NCI-H2107 treated with DMSO at 0.1 percent for 48 hours (cell line): ENCODE measurements around the gene PTPRK.
A peak's percentile ranks its signal among the peaks of the same experiment; 100 is the strongest.

Source experiments
- DNase-seq: peaks from one replicate; lab custom pipeline; 2025; ENCODE audit not compliant: unreplicated experiment; lab: John Stamatoyannopoulos, UW

PTPRK gene

DNA sequence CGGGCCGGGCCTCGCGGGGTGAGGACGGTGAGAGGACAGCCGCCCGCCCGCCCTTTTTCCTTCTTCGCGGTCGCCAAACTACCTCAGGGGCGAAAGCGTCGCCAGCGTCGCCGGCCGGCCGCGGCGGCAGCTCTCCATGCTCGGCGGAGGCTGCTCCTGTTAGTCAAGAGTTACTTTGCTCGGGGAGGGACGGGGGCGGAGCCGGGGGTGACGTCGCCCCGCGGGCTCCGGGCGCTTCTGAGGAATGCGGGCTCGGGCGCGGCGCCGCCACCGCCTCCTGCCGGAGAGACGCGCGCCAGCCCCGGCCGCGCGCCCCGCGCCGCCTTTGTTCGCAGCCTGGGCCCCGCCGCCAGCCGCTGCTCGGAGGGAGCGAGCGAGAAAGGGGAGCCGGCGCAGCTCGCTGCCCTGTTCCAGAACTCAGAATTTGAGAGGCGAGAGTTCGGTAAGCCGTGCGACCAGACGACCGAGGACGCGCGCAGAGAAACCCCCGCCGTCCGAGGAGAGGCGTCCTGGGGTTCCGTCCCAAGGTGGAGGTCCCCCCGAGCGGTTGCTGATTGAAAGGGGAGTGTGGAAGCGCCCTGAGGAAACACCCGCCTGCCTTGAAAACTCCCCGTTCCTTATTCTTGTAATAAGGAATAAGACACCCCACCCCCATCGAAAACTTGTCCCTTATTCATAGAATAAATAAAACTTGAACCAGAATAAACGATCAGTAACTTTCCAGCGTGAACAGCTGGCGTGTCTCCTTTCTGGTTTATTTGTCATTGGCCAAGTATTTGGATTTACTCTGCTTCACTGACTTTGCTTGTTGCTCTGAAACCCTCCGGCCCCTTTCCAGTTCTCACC is at the start of gene PTPRK:
TSS of gene PTPRK (minus strand) at position 164 of the 846 bp plus-strand sequence. CDS start 241 bp downstream, outside the sequence.
- DNase-seq, result peak; percentile 80

DNA sequence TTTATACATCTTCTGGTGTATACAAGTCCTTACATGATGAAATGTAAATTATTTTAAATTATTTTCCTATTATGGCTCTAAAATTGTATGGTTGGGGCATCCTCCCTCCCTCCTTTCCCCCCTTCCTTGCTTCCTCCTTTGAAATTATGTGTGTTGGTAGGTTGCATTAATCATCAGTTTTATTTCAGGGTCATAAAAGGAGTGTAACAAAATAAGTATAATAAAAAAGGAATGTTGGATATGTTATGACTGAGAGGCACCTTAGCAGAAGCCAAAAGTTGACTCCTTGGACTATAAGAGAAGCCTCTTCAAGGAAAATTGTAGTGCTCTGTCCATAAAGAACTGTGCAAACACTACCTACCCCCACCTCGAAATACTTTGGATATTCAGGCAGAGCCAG is 46.6 kb upstream of the PTPRK start:
- no peak for DNase-seq

DNA sequence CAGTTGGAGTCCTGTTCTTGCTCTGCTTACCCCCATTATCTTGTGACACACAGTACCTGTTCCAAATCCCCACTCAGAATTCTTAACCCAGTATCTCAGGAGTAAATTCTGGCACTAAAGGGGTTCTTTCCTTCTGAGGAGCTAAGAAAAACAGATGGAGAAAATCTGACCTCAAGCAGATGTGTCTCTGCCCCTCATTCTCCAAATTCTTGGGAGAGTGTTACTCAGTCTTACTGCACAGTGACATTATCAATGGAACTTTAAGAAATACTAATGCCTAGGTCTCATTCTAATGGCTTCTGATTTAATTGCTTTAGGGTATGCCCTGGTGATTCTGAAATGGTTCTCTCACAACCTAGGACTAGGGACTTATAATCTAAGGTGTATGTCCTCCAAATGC is 40.6 kb upstream of the PTPRK start:
- no peak for DNase-seq

DNA sequence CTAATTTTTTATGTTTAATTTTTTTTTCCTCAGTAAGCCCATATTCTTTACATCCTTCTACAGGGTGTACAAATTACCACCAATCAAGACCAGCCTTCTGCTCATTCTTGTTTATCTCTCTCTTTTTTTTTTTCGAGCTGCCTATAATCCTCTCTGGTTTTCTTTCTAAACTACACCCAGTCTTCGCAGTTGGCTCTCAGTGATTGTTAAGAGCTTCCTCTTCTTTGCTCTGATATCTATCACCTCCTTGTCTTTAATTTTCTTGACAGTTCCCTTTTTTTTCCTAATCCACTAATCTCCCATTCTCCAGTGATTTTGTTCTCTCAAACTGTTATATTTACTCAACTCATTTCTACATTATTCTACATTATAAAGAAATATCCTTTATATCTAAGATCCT is 38.5 kb upstream of the PTPRK start:
- DNase-seq, result no peak

DNA sequence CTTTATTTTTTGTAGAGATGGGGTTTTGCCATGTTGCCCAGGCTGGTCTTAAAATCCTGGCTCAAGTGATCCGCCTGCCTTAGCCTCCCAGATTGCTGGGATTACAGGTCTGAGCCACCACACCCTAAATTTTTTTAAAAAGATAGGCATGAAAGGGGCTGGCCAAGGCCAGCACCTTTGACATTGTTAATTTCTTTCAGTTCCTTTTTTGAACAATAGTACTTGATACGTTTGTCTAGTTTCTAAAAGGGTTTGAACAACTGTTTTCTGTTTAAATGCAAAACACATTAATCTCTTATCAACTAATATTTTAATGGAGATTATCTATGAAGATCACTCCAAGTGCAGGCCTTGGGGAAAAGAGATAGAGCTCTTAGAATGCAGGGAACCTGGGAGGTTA is 37.6 kb upstream of the PTPRK start:
- DNase-seq, result no peak

DNA sequence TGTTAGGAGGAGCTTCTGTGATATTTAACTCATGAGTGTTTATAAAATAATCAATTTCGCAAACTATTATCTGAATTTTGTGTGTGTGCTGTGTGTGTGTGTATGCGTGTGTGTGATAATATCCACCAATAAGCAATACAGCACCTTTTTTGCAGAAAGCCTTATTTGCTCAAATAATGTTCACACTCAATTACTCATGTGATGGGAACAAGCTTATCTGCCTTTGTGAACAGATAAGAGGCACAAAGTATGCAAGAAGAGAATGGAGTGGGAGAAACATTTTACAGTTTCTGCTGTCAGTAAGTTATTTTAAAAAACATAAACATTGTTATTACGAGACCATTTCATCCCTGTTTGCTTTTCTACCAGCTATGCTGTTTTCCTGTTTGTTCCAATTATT is 36.7 kb upstream of the PTPRK start:
- no peak for DNase-seq

DNA sequence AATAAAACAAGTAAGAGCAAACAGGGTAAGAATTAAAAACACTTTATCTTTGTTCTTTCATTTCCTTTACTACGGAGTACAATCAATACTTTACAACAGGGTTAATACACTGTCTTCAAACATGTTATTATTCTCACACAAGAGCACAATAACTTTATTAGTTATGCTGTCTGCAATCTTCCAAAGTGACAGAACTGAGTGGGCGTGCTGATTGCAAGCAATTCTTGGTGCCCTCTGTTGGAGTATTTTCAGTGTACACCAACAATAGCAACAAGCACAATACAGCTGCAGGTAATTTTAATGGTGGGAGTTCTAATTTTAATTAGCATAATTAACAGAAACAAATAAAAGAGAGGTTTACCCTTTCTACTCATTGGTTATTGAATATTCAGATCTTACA is 33.9 kb upstream of the PTPRK start:
- no peak for DNase-seq

DNA sequence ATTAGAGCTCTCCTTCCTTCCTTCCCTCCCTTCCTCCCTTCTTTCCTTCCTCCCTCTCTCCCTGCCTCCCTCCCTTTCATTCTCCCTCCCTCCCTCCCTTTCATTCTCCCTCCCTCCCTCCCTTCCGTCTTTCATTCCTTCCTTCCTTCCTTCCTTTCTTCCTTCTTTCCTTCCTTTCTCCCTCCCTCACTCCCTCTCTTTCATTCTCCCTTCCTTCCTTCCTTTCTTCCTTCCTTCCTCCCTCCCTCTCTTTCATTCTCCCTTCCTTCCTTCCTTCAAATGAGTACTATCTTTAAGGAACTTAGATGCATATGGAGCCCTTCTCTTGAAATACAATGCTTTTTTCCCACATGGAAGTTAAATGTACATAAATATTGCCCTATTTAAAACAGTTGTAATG is 20.9 kb upstream of the PTPRK start:
- DNase-seq, result no peak

DNA sequence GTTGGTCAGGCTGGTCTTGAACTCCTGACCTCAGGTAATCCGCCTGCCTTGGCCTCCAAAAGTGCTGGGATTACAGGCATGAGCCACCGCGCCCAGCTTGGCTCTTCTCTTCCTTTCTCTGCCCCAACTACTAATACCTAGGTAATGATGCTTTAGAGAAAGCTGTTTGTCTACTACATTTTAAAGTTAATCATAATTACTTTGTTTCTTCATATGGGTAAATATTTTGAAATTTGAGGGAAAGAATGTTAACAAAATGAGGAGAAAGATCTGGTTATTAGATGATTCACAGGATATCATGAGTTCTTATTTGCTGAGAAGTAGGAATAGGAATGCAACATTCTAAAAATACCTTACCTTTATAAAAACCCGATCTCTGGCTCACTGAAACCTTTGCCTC is 18.4 kb upstream of the PTPRK start:
- DNase-seq, result no peak

DNA sequence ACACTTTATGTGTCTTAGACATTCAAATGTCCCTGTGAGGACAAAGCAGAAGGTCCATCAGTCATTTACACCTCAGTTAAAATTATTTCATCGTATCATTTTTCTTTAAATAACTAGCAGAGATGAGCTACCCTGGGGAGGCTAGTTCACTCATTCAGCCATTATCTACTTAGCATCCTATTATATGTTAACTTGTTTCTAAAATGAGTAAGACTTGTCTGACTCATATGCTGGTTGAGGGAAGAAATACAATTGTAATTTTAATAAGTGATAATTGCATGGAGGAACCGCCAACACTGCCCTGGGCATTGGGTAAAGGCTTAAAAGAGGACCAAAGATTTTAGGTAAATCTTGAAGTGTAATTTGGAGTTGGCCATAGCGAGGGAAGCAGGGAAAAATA is 12.4 kb upstream of the PTPRK start:
- DNase-seq, result no peak

DNA sequence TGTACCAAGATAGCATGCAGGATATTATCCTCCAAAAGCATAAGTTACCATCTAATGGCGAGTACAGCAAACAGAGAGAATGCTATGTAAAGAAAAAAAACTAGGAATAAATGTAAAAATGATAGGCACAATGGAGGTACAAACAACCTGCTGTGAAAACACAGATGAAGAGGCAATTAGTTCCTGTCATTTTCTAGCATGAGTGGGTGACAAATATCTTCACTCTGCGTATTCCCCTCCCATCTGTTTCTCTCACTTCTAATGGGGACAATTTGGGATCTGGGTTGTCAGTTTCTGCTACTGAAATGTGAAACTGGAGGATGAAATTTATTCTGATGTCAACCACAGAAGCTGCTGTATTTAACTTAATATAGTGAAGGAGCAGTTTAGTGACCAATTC is 11.7 kb upstream of the PTPRK start:
- DNase-seq, result peak; percentile 57

DNA sequence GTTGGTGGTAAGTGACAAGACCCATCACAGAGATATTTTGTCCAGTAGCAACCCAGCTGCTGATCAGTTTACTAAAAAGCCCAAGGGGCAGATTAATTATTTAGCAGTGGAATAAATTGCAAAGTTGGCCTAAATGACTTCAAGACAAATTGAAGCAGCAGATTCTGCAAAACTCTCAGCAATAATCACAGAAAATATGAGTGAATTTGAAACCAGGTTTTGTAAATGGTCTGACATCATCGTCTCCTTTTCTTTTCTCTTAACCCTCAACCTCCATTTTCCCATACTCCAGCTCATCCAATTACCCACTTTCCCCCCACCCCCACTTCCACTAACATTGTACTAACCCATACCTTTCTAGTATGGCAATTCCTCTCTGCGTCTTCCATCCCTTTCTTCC is 11.3 kb upstream of the PTPRK start:
- DNase-seq, result no peak

DNA sequence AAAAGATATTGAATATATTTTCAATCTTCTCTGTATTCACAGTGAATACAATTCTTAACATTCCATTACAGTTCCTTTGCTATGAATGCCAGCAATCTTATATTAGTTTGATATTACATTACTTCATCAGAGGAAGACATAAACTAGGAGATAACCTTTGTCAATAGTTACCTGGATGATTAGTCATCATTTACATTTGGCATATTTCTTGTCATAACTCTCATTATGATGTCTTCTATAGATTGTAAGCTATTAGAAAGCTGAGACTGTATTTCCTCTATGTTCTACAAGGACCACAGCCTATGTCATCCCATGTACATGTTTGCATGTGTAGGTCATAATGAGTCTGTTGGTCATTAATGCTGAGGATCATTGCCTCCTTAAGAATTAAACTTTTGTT is 7.8 kb upstream of the PTPRK start:
- no peak for DNase-seq

DNA sequence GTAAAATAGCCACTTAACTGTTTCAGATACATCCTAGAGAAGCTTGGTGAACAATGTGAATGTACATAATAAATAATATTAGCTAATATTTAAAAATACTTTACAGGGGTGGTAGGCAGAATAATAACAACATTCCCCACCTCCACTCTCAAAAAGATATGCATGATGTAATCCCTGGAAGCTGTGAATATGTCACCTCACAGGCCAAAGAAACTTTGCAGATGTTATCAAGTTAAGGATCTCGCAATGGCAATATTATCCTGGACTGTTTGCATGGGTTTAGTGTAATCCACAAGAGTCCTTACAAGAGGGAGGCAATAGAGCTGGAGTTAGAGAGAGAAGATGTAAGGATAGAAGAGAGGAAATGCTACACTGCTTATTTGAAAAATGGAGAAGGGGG is 7.0 kb upstream of the PTPRK start:
- DNase-seq, result no peak

DNA sequence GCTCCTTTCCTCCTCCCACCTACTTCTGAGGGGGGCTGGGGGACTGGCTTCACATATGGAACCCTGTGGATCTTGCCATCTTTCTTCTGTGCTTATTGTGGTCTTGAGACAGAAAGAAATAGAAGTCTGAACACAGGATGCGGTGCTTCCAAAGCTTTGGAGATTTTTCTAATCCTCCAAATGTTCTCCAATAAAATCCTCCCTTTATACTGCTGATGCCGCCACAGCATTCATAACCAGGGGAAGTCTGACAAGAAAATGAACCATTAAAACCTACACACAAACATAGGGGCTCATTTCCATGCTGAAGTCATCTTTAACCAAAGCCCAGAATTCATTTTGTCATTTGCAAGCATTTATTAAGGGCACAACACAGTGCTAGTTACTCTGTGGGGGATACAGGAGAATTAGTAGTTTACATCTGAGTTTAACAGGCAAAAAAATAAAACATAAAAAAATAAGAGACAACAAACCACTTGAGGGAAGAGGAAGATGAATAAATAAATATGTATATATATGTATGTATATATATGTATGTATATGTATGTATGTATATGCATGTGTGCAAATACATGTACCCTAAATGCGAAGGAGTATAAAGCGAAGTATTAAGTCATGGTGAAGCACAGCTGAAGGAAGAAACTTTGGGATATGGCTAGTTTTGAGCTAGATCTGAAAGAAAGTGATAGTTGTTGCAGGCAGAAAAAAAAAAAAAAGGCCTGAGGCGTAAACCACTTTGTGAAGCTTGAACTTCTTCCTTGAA is 5.9 kb upstream of the PTPRK start:
- no peak for DNase-seq

DNA sequence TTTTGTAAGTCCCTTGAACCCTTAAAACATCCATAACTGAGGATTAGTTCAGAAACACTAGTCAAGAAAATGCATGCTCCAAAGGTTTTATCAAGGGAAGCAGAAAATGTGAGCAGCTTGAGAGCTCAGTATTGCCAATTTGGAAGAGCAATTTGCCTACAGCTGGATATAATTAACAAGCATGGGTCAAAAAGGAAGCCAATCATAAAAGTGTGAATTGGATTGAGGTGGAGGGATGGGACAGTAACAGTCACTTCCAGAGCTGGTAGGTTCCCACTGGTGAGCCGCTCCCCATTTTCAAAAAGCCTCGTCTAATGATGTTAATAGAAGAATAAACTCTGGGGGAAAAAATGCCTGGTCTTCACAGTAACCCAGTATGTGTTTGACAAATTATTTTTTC is 5.0 kb upstream of the PTPRK start:
- no peak for DNase-seq

DNA sequence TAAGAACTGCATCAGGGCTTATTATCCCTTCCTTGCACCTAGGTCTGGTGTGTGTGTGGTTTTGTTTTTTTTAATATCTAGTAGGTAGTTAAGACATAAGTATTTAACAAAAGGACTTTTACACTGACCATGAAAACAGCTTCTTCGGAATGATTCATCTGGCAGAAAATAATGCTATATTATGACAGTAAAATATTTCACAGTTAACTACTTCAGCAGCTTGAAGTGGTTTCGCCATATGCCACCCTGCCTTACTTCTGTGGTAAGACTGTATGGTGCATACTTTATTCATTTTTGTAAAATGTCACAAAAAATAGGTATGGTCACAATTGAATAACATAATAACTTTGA is 858 bp upstream of the PTPRK start:
- DNase-seq, result no peak

DNA sequence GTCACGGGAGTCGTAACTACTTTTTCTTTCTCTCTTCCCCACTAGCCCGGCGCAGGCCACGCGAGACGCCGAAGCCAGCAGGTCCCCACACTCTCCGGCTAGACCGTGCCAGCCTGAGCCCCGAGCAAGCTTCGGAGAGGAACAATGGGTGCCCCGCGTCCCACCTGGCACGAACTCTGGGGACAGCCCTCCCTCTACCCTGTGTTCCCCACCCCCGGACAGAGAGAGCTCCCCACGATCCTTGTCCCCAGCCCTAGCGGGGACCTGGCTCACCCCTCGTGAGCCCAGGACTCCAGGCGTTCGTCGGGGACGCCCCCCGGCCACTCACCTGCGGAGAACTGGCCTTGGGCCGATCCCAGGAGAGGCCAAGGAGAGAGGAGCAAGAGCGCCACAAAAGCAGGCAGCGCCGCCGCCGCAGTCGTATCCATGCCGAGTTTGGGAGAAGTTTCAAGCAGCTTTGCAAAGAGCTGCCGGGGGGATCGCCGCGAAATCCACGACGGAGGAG is 416 bp downstream of the PTPRK start:
- DNase-seq, result peak; percentile 49

DNA sequence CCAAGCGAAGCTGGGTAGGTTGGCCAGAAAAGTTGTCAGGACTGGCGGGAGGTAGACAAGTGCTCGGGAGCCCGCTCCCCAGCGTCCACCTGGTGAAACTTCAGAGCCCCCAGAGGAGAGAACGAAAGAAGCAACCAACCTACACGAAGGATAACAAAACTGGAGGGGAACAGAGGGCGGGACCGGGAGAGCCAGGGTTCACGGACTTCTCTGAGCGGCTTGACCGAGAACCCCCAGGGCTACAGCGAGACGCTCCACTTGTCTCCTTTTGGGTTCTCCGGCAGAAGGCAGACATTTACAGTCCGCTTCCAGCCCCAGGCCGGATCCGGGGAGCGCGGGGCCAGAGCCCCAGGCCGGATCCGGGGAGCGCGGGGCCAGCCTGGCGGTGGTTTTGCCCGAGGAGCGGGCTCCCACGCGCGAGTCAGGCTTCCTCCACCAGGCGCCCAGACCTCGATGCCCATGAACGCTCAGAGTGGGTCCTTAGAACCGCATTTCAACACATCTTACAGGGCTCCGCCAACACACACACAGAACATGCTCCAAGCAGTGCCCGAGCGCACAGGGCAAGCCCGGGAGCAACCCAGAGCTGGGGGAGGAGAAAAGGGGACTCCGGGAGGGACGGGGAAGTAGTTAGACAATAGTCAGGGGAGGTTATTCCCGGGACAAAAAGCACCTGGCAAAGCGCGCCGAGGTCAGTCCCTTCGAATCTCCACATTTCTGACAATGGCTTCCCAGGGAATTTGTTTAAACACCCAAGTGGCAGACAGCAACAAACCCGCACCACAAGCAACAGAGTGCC is 1.1 kb downstream of the PTPRK start:
- peak; percentile 78 for DNase-seq

DNA sequence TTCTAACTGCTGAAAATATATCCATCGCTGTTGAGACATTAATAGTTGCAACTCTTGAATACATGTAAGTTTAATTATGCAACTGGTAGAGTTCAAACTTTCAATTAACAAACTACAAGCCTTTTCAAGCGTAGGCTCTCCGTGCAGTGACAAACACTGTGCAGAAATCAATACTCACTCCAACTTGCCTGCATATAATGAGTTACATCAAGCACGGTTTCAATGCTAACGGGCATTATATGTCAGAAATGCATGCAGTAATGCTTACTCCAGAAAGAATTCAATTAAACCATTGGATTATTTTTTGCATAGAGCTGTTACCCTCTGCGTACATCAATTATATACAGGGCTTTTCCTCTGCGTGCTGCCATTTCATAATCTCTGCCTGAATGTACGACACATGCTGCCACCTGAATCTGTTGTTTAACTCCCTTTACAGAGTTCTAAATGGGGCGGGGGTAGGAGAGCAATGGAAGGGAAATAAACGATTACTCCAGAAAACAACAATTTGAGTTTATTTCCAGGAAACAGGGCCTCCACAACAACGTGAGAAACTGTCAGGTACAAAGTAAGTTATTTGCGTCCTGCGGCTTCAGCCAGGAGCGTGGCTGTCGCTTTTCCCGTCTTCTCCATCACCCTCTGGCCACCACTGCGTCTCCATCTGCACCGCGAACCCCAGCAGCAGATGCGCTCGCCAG is 1.8 kb downstream of the PTPRK start:
- DNase-seq, result peak; percentile 63

DNA sequence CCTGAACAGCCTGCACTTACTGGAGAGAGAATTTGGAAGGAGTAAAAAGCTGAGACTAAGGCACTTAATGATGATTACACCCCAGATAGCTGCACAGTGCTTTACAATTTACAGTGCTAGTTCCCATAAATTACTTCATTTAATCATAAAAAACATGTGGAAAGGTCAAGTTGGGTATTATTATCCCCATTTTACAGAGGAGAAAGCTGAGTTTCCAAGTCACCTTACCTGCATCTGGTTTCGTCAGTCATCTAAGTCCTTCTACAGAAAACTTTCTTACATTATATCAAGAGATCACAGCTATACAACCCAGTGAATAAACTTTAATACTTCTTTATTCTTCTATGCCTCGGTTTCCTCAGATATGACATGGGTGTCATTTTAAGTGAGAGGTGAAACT is 3.3 kb downstream of the PTPRK start:
- DNase-seq, result no peak
